Mucosa of rectum (tissue), 2 donors: ENCODE results near the gene FRS2.

ENCODE experiments used
- H3K27ac ChIP-seq, 2 donors: one replicate each; pipeline ENCODE4 v1.7.0; 2013; ENCODE audit warnings: inconsistent platforms in 2 of 2, low read depth in 2 of 2, low read length in 2 of 2
- H3K27me3 ChIP-seq, 2 donors: one replicate each; pipeline ENCODE4 v1.7.0; 2013; ENCODE audit warnings: low read length in 2 of 2; ENCODE audit not compliant: control insufficient read depth in 2 of 2, insufficient read depth in 2 of 2
- H3K36me3 ChIP-seq, 2 donors: one replicate each; pipeline ENCODE4 v1.7.0; 2013; ENCODE audit warnings: low read length in 2 of 2; ENCODE audit not compliant: control insufficient read depth in 2 of 2, insufficient read depth in 2 of 2
- H3K4me1 ChIP-seq, 2 donors: one replicate each; pipeline ENCODE4 v1.7.0; 2013; ENCODE audit warnings: low read length in 2 of 2, mild to moderate bottlenecking in 1 of 2; ENCODE audit not compliant: control insufficient read depth in 2 of 2, insufficient read depth in 2 of 2
- H3K4me3 ChIP-seq, 2 donors: one replicate each; pipeline ENCODE4 v1.7.0; 2013; ENCODE audit warnings: low read length in 2 of 2
- H3K9ac ChIP-seq, 2 donors: one replicate each; pipeline ENCODE4 v1.7.0; 2013; ENCODE audit warnings: low read length in 2 of 2, low read depth in 1 of 2, mild to moderate bottlenecking in 1 of 2
- H3K9me3 ChIP-seq, 2 donors: one replicate each; pipeline ENCODE4 v1.7.0; 2013; ENCODE audit warnings: low read length in 2 of 2; ENCODE audit not compliant: control insufficient read depth in 2 of 2
- donor health status: healthy.
- donor health status: Normal muscosa, but diverticular disease.

The FRS2 gene

GRCh38 chr12:69475237-69475975 is 5.2 kb downstream of the FRS2 start:
- H3K9ac ChIP-seq = no peak overlapping the region
- no peaks in the 10 kb centered on the region for H3K27me3 ChIP-seq
- peak overlapping the region in 1 of 2 donors; percentile 23 for H3K4me3 ChIP-seq
- peak overlapping the region in 1 of 2 donors; percentile 15 for H3K27ac ChIP-seq
- no peaks in the 10 kb centered on the region for H3K36me3 ChIP-seq
- H3K4me1 ChIP-seq = peaks cover 8 to 16% of the 10 kb centered on the region in 2 donors
- H3K9me3 ChIP-seq = no peaks in the 10 kb centered on the region

- Histone ChIP-seq H3K4me1 (peaks cover 6 to 8% of the 10 kb centered on the region in 2 donors), H3K9me3 (no peaks in the 10 kb centered on the region), H3K4me3 (no peak overlapping the region), H3K36me3 (no peaks in the 10 kb centered on the region), H3K27ac (no peak overlapping the region), H3K27me3 (no peaks in the 10 kb centered on the region), H3K9ac (no peak overlapping the region)
These were observed 6.3 kb downstream of the FRS2 start for GRCh38 chr12:69476276-69477017.

- no peaks in the 10 kb centered on the region for H3K9me3 ChIP-seq
- H3K27ac ChIP-seq = no peak overlapping the region
- no peaks in the 10 kb centered on the region for H3K4me1 ChIP-seq
- H3K27me3 ChIP-seq = no peaks in the 10 kb centered on the region
- no peaks in the 10 kb centered on the region for H3K36me3 ChIP-seq
- no peak overlapping the region for H3K9ac ChIP-seq
- H3K4me3 ChIP-seq = no peak overlapping the region
These were observed 9.5 kb downstream of the FRS2 start for GRCh38 chr12:69479675-69480074.

- no peak overlapping the region for H3K27ac ChIP-seq
- no peaks in the 10 kb centered on the region for H3K4me1 ChIP-seq
- no peak overlapping the region for H3K9ac ChIP-seq
- H3K36me3 ChIP-seq = no peaks in the 10 kb centered on the region
- H3K27me3 ChIP-seq = no peaks in the 10 kb centered on the region
- no peaks in the 10 kb centered on the region for H3K9me3 ChIP-seq
- no peak overlapping the region for H3K4me3 ChIP-seq
These were observed 10.5 kb downstream of the FRS2 start for GRCh38 chr12:69480698-69481097.

GRCh38 chr12:69481133-69481532 is 10.9 kb downstream of the FRS2 start:
- H3K36me3 ChIP-seq = no peaks in the 10 kb centered on the region
- no peak overlapping the region for H3K4me3 ChIP-seq
- no peak overlapping the region for H3K27ac ChIP-seq
- no peaks in the 10 kb centered on the region for H3K9me3 ChIP-seq
- no peaks in the 10 kb centered on the region for H3K4me1 ChIP-seq
- no peak overlapping the region for H3K9ac ChIP-seq
- H3K27me3 ChIP-seq = no peaks in the 10 kb centered on the region

- Histone ChIP-seq H3K9me3 (peaks cover 3 to 9% of the 10 kb centered on the region in 2 donors), H3K9ac (no peak overlapping the region), H3K4me1 (no peaks in the 10 kb centered on the region), H3K27me3 (no peaks in the 10 kb centered on the region), H3K27ac (no peak overlapping the region), H3K4me3 (no peak overlapping the region), H3K36me3 (no peaks in the 10 kb centered on the region)
These were observed 13.5 kb downstream of the FRS2 start for GRCh38 chr12:69483700-69484099.

- H3K27me3 ChIP-seq = no peaks in the 10 kb centered on the region
These were observed 14.2 kb downstream of the FRS2 start for GRCh38 chr12:69484428-69484827.

GRCh38 chr12:69490920-69491643 is 20.9 kb downstream of the FRS2 start:
- no peak overlapping the region for H3K4me3 ChIP-seq
- H3K4me1 ChIP-seq = no peaks in the 10 kb centered on the region
- H3K9me3 ChIP-seq = peaks cover 3 to 9% of the 10 kb centered on the region in 2 donors
- no peak overlapping the region for H3K9ac ChIP-seq
- no peaks in the 10 kb centered on the region for H3K27me3 ChIP-seq
- no peak overlapping the region for H3K27ac ChIP-seq
- H3K36me3 ChIP-seq = no peaks in the 10 kb centered on the region

More at GRCh38 chr12:69484428-69484827, 14.2 kb downstream of the FRS2 start:
- no peaks in the 10 kb centered on the region for H3K4me1 ChIP-seq
- H3K27ac ChIP-seq = no peak overlapping the region
- H3K9me3 ChIP-seq = peaks cover 3 to 9% of the 10 kb centered on the region in 2 donors
- H3K4me3 ChIP-seq = no peak overlapping the region
- H3K36me3 ChIP-seq = no peaks in the 10 kb centered on the region
- H3K9ac ChIP-seq = no peak overlapping the region

- H3K27me3 ChIP-seq = no peaks in the 10 kb centered on the region
- H3K4me1 ChIP-seq = no peaks in the 10 kb centered on the region
- no peak overlapping the region for H3K27ac ChIP-seq
- peaks cover 0 to under 1% of the 10 kb centered on the region in 2 donors for H3K9me3 ChIP-seq
- H3K36me3 ChIP-seq = no peaks in the 10 kb centered on the region
- H3K4me3 ChIP-seq = no peak overlapping the region
- H3K9ac ChIP-seq = no peak overlapping the region
These were observed 22.6 kb downstream of the FRS2 start for GRCh38 chr12:69492739-69493138.

- no peaks in the 10 kb centered on the region for H3K36me3 ChIP-seq
- no peaks in the 10 kb centered on the region for H3K9me3 ChIP-seq
- H3K4me3 ChIP-seq = no peak overlapping the region
- no peaks in the 10 kb centered on the region for H3K4me1 ChIP-seq
- no peak overlapping the region for H3K27ac ChIP-seq
- no peaks in the 10 kb centered on the region for H3K27me3 ChIP-seq
- no peak overlapping the region for H3K9ac ChIP-seq
These were observed 24.9 kb downstream of the FRS2 start for GRCh38 chr12:69495071-69495470.
